ENCODE measurements around the gene HCAR3. TPM values are rescaled to one million over a fixed set of nuclear protein-coding genes. Genes with fewer than 3 reads are reported as not detected.
"Not testable (repeated sequence)": the region's sequence is repeated elsewhere in the genome, so short reads cannot be mapped to it uniquely, and the experiment has no call there.

HCAR3 gene
- polyA plus RNA-seq, 1 donor from 2014 or later: not detected

- H3K4me1 Mint-ChIP-seq, H3K36me3 Mint-ChIP-seq, H3K9me3 Mint-ChIP-seq, H3K27me3 Mint-ChIP-seq, H3K27ac Mint-ChIP-seq, H3K4me3 Mint-ChIP-seq: not testable (repeated sequence)
These were observed 13.6 kb downstream of the HCAR3 start, which contains the start of gene HCAR2 for GRCh38 chr12:122702890-122703611. Gene HCAR2 (minus strand): TSS chr12:122703357. CDS start chr12:122703283, 74 bp downstream.

GRCh38 chr12:122701481-122701880 lies 15.1 kb downstream of the HCAR3 start:
- not testable (repeated sequence) for H3K4me1 Mint-ChIP-seq, H3K27me3 Mint-ChIP-seq, H3K36me3 Mint-ChIP-seq, H3K27ac Mint-ChIP-seq, H3K9me3 Mint-ChIP-seq, H3K4me3 Mint-ChIP-seq

- not testable (repeated sequence) for H3K27ac Mint-ChIP-seq, H3K4me3 Mint-ChIP-seq, H3K9me3 Mint-ChIP-seq, H3K4me1 Mint-ChIP-seq, H3K27me3 Mint-ChIP-seq, H3K36me3 Mint-ChIP-seq
These were observed 16.4 kb downstream of the HCAR3 start for GRCh38 chr12:122700038-122700710.

GRCh38 chr12:122696922-122697321 lies 19.7 kb downstream of the HCAR3 start:
- H3K9me3 Mint-ChIP-seq, H3K4me1 Mint-ChIP-seq, H3K4me3 Mint-ChIP-seq, H3K27ac Mint-ChIP-seq, H3K36me3 Mint-ChIP-seq, H3K27me3 Mint-ChIP-seq: not testable (repeated sequence)

GRCh38 chr12:122691566-122691965 lies 25.0 kb downstream of the HCAR3 start:
- H3K27ac Mint-ChIP-seq: no peak overlapping the region
- peaks cover 0 to 3% (median 2%) of the 10 kb centered on the region in 3 donors for H3K4me1 Mint-ChIP-seq
- no peaks in the 10 kb centered on the region for H3K9me3 Mint-ChIP-seq
- H3K4me3 Mint-ChIP-seq: peak overlapping the region in 1 of 4 donors; percentile 67
- H3K36me3 Mint-ChIP-seq: no peaks in the 10 kb centered on the region
- no peaks in the 10 kb centered on the region for H3K27me3 Mint-ChIP-seq

- Mint-ChIP-seq H3K9me3 (no peaks in the 10 kb centered on the region), H3K27ac (no peak overlapping the region), H3K36me3 (no peaks in the 10 kb centered on the region), H3K4me3 (no peak overlapping the region), H3K4me1 (peaks cover 0 to 3% (median 2%) of the 10 kb centered on the region in 3 donors), H3K27me3 (no peaks in the 10 kb centered on the region)
These were observed 28.3 kb downstream of the HCAR3 start for GRCh38 chr12:122688291-122688690.

- H3K27ac Mint-ChIP-seq: no peak overlapping the region
- H3K4me1 Mint-ChIP-seq: peaks cover 0 to 5% (median 0%) of the 10 kb centered on the region in 3 donors
These were observed 29.5 kb downstream of the HCAR3 start for GRCh38 chr12:122687086-122687485.

GRCh38 chr12:122686538-122686937 lies 30.1 kb downstream of the HCAR3 start:
- Mint-ChIP-seq H3K36me3 (no peaks in the 10 kb centered on the region), H3K4me1 (peaks cover 0 to 3% (median 0%) of the 10 kb centered on the region in 3 donors), H3K9me3 (no peaks in the 10 kb centered on the region), H3K4me3 (no peak overlapping the region), H3K27me3 (no peaks in the 10 kb centered on the region), H3K27ac (no peak overlapping the region)

More at GRCh38 chr12:122687086-122687485, 29.5 kb downstream of the HCAR3 start:
- no peaks in the 10 kb centered on the region for H3K9me3 Mint-ChIP-seq
- no peaks in the 10 kb centered on the region for H3K27me3 Mint-ChIP-seq
- H3K4me3 Mint-ChIP-seq: no peak overlapping the region
- no peaks in the 10 kb centered on the region for H3K36me3 Mint-ChIP-seq

GRCh38 chr12:122684297-122684813 lies 32.3 kb downstream of the HCAR3 start:
- no peaks in the 10 kb centered on the region for H3K9me3 Mint-ChIP-seq
- peaks cover 0 to 1% (median 0%) of the 10 kb centered on the region in 3 donors for H3K4me1 Mint-ChIP-seq
- H3K27me3 Mint-ChIP-seq: peaks cover 2% of the 10 kb centered on the region
- H3K27ac Mint-ChIP-seq: no peak overlapping the region
- H3K4me3 Mint-ChIP-seq: no peak overlapping the region
- H3K36me3 Mint-ChIP-seq: no peaks in the 10 kb centered on the region

GRCh38 chr12:122681814-122682213 lies 34.8 kb downstream of the HCAR3 start:
- H3K27ac Mint-ChIP-seq: no peak overlapping the region
- no peak overlapping the region for H3K4me3 Mint-ChIP-seq
- H3K27me3 Mint-ChIP-seq: peaks cover 2% of the 10 kb centered on the region
- H3K36me3 Mint-ChIP-seq: no peaks in the 10 kb centered on the region
- H3K4me1 Mint-ChIP-seq: peaks cover 0 to 1% (median 0%) of the 10 kb centered on the region in 3 donors
- H3K9me3 Mint-ChIP-seq: no peaks in the 10 kb centered on the region

GRCh38 chr12:122680989-122681388 lies 35.6 kb downstream of the HCAR3 start:
- H3K9me3 Mint-ChIP-seq, H3K27ac Mint-ChIP-seq, H3K4me3 Mint-ChIP-seq, H3K4me1 Mint-ChIP-seq, H3K27me3 Mint-ChIP-seq, H3K36me3 Mint-ChIP-seq: not testable (repeated sequence)

GRCh38 chr12:122676781-122677180 lies 39.8 kb downstream of the HCAR3 start:
- H3K27ac Mint-ChIP-seq, H3K36me3 Mint-ChIP-seq, H3K4me3 Mint-ChIP-seq, H3K9me3 Mint-ChIP-seq, H3K4me1 Mint-ChIP-seq, H3K27me3 Mint-ChIP-seq: not testable (repeated sequence)

- not testable (repeated sequence) for H3K27ac Mint-ChIP-seq, H3K9me3 Mint-ChIP-seq, H3K36me3 Mint-ChIP-seq, H3K4me1 Mint-ChIP-seq, H3K27me3 Mint-ChIP-seq, H3K4me3 Mint-ChIP-seq
These were observed 40.6 kb downstream of the HCAR3 start for GRCh38 chr12:122676015-122676414.

- H3K27ac Mint-ChIP-seq: no peak overlapping the region
- H3K27me3 Mint-ChIP-seq: peaks cover 7% of the 10 kb centered on the region
- H3K9me3 Mint-ChIP-seq: peaks cover 0 to 8% (median 0%) of the 10 kb centered on the region in 3 donors
- H3K4me1 Mint-ChIP-seq: peaks cover 0 to 2% (median 1%) of the 10 kb centered on the region in 3 donors
- H3K4me3 Mint-ChIP-seq: no peak overlapping the region
- no peaks in the 10 kb centered on the region for H3K36me3 Mint-ChIP-seq
These were observed 44.1 kb downstream of the HCAR3 start for GRCh38 chr12:122672515-122672914.

GRCh38 chr12:122669397-122670070 lies 47.1 kb downstream of the HCAR3 start:
- H3K4me1 Mint-ChIP-seq: peaks cover 0 to 2% (median 1%) of the 10 kb centered on the region in 3 donors
- H3K27me3 Mint-ChIP-seq: peaks cover 5% of the 10 kb centered on the region
- H3K9me3 Mint-ChIP-seq: peaks cover 0 to 8% (median 0%) of the 10 kb centered on the region in 3 donors
- H3K4me3 Mint-ChIP-seq: no peak overlapping the region
- no peaks in the 10 kb centered on the region for H3K36me3 Mint-ChIP-seq
- no peak overlapping the region for H3K27ac Mint-ChIP-seq
